ENCODE data around the gene CENPU.
"Not testable (repeated sequence)": the region's sequence is repeated elsewhere in the genome, so short reads cannot be mapped to it uniquely, and the experiment has no call there.

CENPU gene

GRCh38 chr4:184664445-184665210 is 69.3 kb downstream of the CENPU start:
- Histone ChIP-seq H3K9ac (no peak overlapping the region), H3K4me2 (peak overlapping the region in 1 of 11 experiments; percentile 2; a peak in 1 of 22 replicates), H4K20me1 (no peaks in the 10 kb centered on the region), H3K36me3 (peaks cover 14 to 77% (median 53%) of the 10 kb centered on the region in 11 experiments; a peak in 21 of 22 replicates), H3K27me3 (no peaks in the 10 kb centered on the region), H3K4me1 (peaks cover 14 to 46% (median 23%) of the 10 kb centered on the region in 10 experiments), H3K4me3 (no peak overlapping the region), H3K27ac (no peak overlapping the region), H3K9me3 (replicated peaks in 1 of 11) (no peaks in the 10 kb centered on the region)
- TF ChIP-seq Cebpa-rat (IDR thresholded peaks at IDR 0.05) = peak in 4 of 11 experiments; percentile 27 to 82 (median 58); a peak in 7 of 22 replicates

- Histone ChIP-seq H4K20me1 (no peaks in the 10 kb centered on the region), H3K9ac (no peak overlapping the region), H3K4me1 (peaks cover 0 to 30% (median 8%) of the 10 kb centered on the region in 10 experiments; a peak in 13 of 20 replicates), H3K27me3 (no peaks in the 10 kb centered on the region), H3K9me3 (replicated peaks in 1 of 11) (no peaks in the 10 kb centered on the region), H3K36me3 (peaks cover 16 to 62% (median 49%) of the 10 kb centered on the region in 11 experiments; a peak in 21 of 22 replicates), H3K4me3 (no peak overlapping the region), H3K4me2 (peak overlapping the region in 5 of 11 experiments; percentile 11 to 42 (median 30); a peak in 5 of 22 replicates), H3K27ac (no peak overlapping the region; a peak in 1 of 22 replicates)
- no peak for TF ChIP-seq Cebpa-rat (IDR thresholded peaks at IDR 0.05)
These were observed 71.7 kb downstream of the CENPU start for GRCh38 chr4:184662236-184662635.

GRCh38 chr4:184660978-184661377 is 72.9 kb downstream of the CENPU start:
- TF ChIP-seq Cebpa-rat (IDR thresholded peaks at IDR 0.05) = no peak
- Histone ChIP-seq H3K9ac (no peak overlapping the region), H3K4me2 (no peak overlapping the region), H4K20me1 (no peaks in the 10 kb centered on the region), H3K9me3 (replicated peaks in 1 of 11) (no peaks in the 10 kb centered on the region), H3K4me3 (no peak overlapping the region), H3K27ac (no peak overlapping the region), H3K36me3 (peaks cover 4 to 58% (median 38%) of the 10 kb centered on the region in 11 experiments; a peak in 20 of 22 replicates), H3K27me3 (no peaks in the 10 kb centered on the region), H3K4me1 (peaks cover 0 to 43% (median 10%) of the 10 kb centered on the region in 10 experiments; a peak in 14 of 20 replicates)

- H3K4me2 ChIP-seq = peak overlapping the region in 3 of 11 experiments; percentile 14 to 50 (median 19); a peak in 4 of 22 replicates
- H3K4me1 ChIP-seq = peaks cover 0 to 38% (median 9%) of the 10 kb centered on the region in 10 experiments; a peak in 14 of 20 replicates
- H3K36me3 ChIP-seq = peaks cover 3 to 59% (median 28%) of the 10 kb centered on the region in 11 experiments; a peak in 18 of 22 replicates
- H3K27ac ChIP-seq; H3K9me3 ChIP-seq (replicated peaks in 1 of 11); H4K20me1 ChIP-seq; H3K27me3 ChIP-seq; H3K9ac ChIP-seq; H3K4me3 ChIP-seq: not testable (repeated sequence)
These were observed 76.1 kb downstream of the CENPU start for GRCh38 chr4:184657820-184658219.

GRCh38 chr4:184657144-184657543 is 76.8 kb downstream of the CENPU start:
- H3K36me3 ChIP-seq = peaks cover 3 to 59% (median 28%) of the 10 kb centered on the region in 11 experiments; a peak in 18 of 22 replicates
- peak overlapping the region in 4 of 11 experiments; percentile 7 to 50 (median 16); a peak in 5 of 22 replicates for H3K4me2 ChIP-seq
- no peak overlapping the region for H3K9ac ChIP-seq
- no peaks in the 10 kb centered on the region for H3K27me3 ChIP-seq
- no peak for TF ChIP-seq Cebpa-rat (IDR thresholded peaks at IDR 0.05)
- no peaks in the 10 kb centered on the region for H3K9me3 ChIP-seq (replicated peaks in 1 of 11)
- H4K20me1 ChIP-seq = no peaks in the 10 kb centered on the region
- H3K4me1 ChIP-seq = peaks cover 0 to 36% (median 5%) of the 10 kb centered on the region in 10 experiments; a peak in 14 of 20 replicates
- no peak overlapping the region for H3K27ac ChIP-seq
- H3K4me3 ChIP-seq = no peak overlapping the region

- Histone ChIP-seq H3K4me2 (peak overlapping the region in 3 of 11 experiments; percentile 14 to 50 (median 19); a peak in 5 of 22 replicates), H4K20me1 (no peaks in the 10 kb centered on the region), H3K9ac (no peak overlapping the region), H3K9me3 (replicated peaks in 1 of 11) (no peaks in the 10 kb centered on the region), H3K27ac (no peak overlapping the region), H3K4me3 (no peak overlapping the region), H3K36me3 (peaks cover 3 to 51% (median 21%) of the 10 kb centered on the region in 11 experiments; a peak in 18 of 22 replicates), H3K27me3 (no peaks in the 10 kb centered on the region), H3K4me1 (peaks cover 0 to 35% (median 5%) of the 10 kb centered on the region in 10 experiments; a peak in 9 of 20 replicates)
- no peak for TF ChIP-seq Cebpa-rat (IDR thresholded peaks at IDR 0.05)
These were observed 77.7 kb downstream of the CENPU start for GRCh38 chr4:184655889-184656869.

GRCh38 chr4:184653650-184654049 is 80.2 kb downstream of the CENPU start:
- Histone ChIP-seq H3K36me3 (peaks cover 0 to 31% (median 5%) of the 10 kb centered on the region in 11 experiments; a peak in 8 of 22 replicates), H3K9me3 (replicated peaks in 1 of 11) (no peaks in the 10 kb centered on the region), H3K27me3 (no peaks in the 10 kb centered on the region), H3K4me2 (no peak overlapping the region), H3K9ac (no peak overlapping the region), H3K4me1 (peaks cover 10 to 44% (median 14%) of the 10 kb centered on the region in 10 experiments), H4K20me1 (peaks cover 0 to 5% (median 3%) of the 10 kb centered on the region in 11 experiments; a peak in 13 of 22 replicates), H3K4me3 (no peak overlapping the region), H3K27ac (no peak overlapping the region)
- TF ChIP-seq Cebpa-rat (IDR thresholded peaks at IDR 0.05) = no peak

GRCh38 chr4:184652681-184653080 is 81.2 kb downstream of the CENPU start:
- H3K27ac ChIP-seq = not testable (repeated sequence)
- H3K36me3 ChIP-seq = peaks cover 0 to 26% (median 4%) of the 10 kb centered on the region in 11 experiments; a peak in 8 of 22 replicates

More at GRCh38 chr4:184652681-184653080, 81.2 kb downstream of the CENPU start:
- H3K27me3 ChIP-seq; H3K9me3 ChIP-seq (replicated peaks in 1 of 11); H3K9ac ChIP-seq; H3K4me3 ChIP-seq; H3K4me2 ChIP-seq: not testable (repeated sequence)
- H4K20me1 ChIP-seq = peaks cover 7 to 15% (median 13%) of the 10 kb centered on the region in 11 experiments; a peak in 21 of 22 replicates
- H3K4me1 ChIP-seq = peaks cover 14 to 48% (median 19%) of the 10 kb centered on the region in 10 experiments
